Chondrocyte (in vitro differentiated cells): ENCODE measurements around the gene HOXB13. TPM values are rescaled to one million over a fixed set of nuclear protein-coding genes. Genes with fewer than 3 reads are reported as not detected.
A peak's percentile ranks its signal among the peaks of the same experiment; 100 is the strongest.

Experiments
- DNase-seq: peaks from one replicate; pipeline ENCODE4 v3.0.0; 2021; ENCODE audit warnings: mixed read lengths, low spot score
- H3K27ac Mint-ChIP-seq: one replicate; pipeline ENCODE4 v1.8.0; 2021; ENCODE audit warnings: mild to moderate bottlenecking, moderate library complexity, mixed read lengths; ENCODE audit not compliant: unreplicated experiment
- H3K27me3 Mint-ChIP-seq: 2 replicates; pipeline ENCODE4 v1.8.0; 2021; ENCODE audit warnings: low read depth, mixed read lengths
- H3K36me3 Mint-ChIP-seq: 2 replicates; pipeline ENCODE4 v1.8.0; 2021; ENCODE audit warnings: low read depth, mixed read lengths
- H3K4me1 Mint-ChIP-seq: 2 replicates; pipeline ENCODE4 v1.8.0; 2021; ENCODE audit warnings: low read depth, mild to moderate bottlenecking, mixed read lengths
- H3K4me3 Mint-ChIP-seq: one replicate; pipeline ENCODE4 v1.8.0; 2021; ENCODE audit warnings: mild to moderate bottlenecking, moderate library complexity, mixed read lengths; ENCODE audit not compliant: unreplicated experiment
- H3K9me3 Mint-ChIP-seq: 2 replicates; pipeline ENCODE4 v1.8.0; 2021; ENCODE audit warnings: low read depth, mixed read lengths
- CTCF ChIP-seq: fragments of 200-600 bp; sonication (generic); IDR thresholded peaks from 2 replicates; pipeline ENCODE4 v1.5.0; 2021; ENCODE audit warnings: antibody characterized with exemption, mild to moderate bottlenecking, moderate library complexity
- total RNA-seq: library from RNA; stranded (reverse); gene quantifications from 3 replicates; pipeline ENCODE4 v1.2.1, GENCODE V29; 2021

The HOXB13 gene
- total RNA-seq, 1 donor from 2014 or later: not detected

GRCh38 chr17:48724251-48725003 is 4.1 kb downstream of the HOXB13 start:
- Mint-ChIP-seq H3K4me1 (peaks cover 17% of the 10 kb centered on the region), H3K36me3 (peaks cover 2% of the 10 kb centered on the region), H3K27me3 (peaks cover 91% of the 10 kb centered on the region), H3K9me3 (no peaks in the 10 kb centered on the region), H3K4me3 (peak overlapping the region; percentile 44), H3K27ac (no peak overlapping the region)
- DNase-seq: no peak
- peak; percentile 87 for TF ChIP-seq CTCF

GRCh38 chr17:48723423-48724250 is 4.9 kb downstream of the HOXB13 start:
- peaks cover 18% of the 10 kb centered on the region for H3K4me1 Mint-ChIP-seq
- H3K27ac Mint-ChIP-seq: no peak overlapping the region
- peaks cover 2% of the 10 kb centered on the region for H3K36me3 Mint-ChIP-seq
- peak overlapping the region; percentile 28 for H3K4me3 Mint-ChIP-seq
- H3K9me3 Mint-ChIP-seq: no peaks in the 10 kb centered on the region
- TF ChIP-seq CTCF: no peak
- DNase-seq: no peak
- H3K27me3 Mint-ChIP-seq: peaks cover 91% of the 10 kb centered on the region

GRCh38 chr17:48722915-48723422 is 5.6 kb downstream of the HOXB13 start, which contains the start of gene PRAC2:
Gene PRAC2, plus strand, starts transcription at chr17:48723185. Its CDS starts 1,226 bp downstream, at chr17:48724411.
- Mint-ChIP-seq H3K4me1 (peaks cover 22% of the 10 kb centered on the region), H3K9me3 (no peaks in the 10 kb centered on the region), H3K27me3 (peaks cover 95% of the 10 kb centered on the region), H3K36me3 (peaks cover 2% of the 10 kb centered on the region), H3K4me3 (peak within 1 kb of the TSS; percentile 28), H3K27ac (no peak within 1 kb of the TSS)
- DNase-seq: no peak
- TF ChIP-seq CTCF: no peak

DNA sequence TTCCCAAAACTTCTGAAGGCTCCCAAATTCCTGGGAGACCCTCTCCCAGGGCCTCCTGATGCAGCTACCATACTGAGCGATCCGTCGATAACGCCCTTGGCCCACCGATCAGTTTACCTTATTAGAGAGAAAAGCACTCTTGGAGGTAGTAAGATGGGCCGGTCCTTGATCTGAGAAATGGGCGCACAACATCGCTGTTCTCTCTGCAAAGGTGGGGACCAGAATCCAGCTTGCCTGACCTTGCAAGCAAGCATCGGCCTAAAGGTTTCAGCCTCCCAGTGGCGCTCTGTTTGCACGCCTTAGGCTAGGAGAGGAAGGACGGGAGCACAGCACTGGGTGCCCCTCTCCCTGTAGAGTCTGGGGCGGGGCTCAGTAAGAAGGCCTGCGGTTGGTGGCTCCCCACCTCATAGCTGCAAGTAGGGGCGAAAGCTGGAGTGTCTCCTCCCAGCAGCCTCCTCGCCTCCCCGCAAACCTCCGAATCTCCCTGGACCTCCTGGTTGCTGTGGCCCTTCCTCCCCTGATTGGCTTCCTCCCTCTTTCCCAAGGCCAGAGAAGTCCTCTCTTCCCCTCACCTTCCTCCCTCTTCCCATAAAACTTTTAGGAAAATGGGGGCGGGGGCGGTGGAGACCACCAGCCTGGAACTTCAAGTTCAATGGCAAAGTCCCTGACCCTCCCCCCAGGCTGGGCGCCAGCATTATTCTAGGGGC is 6.2 kb downstream of the HOXB13 start, which contains the start of gene PRAC1:
Gene PRAC1 (minus strand): TSS at position 318 of the 707 bp plus-strand sequence. CDS start 126 bp downstream, at position 192.
- TF ChIP-seq CTCF: no peak
- H3K27me3 Mint-ChIP-seq: peaks cover 94% of the 10 kb centered on the region
- H3K4me1 Mint-ChIP-seq: peaks cover 22% of the 10 kb centered on the region
- H3K27ac Mint-ChIP-seq: no peak within 1 kb of the TSS
- DNase-seq: no peak
- H3K4me3 Mint-ChIP-seq: peak within 1 kb of the TSS; percentile 28
- no peaks in the 10 kb centered on the region for H3K9me3 Mint-ChIP-seq
- peaks cover 2% of the 10 kb centered on the region for H3K36me3 Mint-ChIP-seq
